Sigmoid colon (tissue), 7 donors: ENCODE data around the gene CNN2. TPM values are rescaled to one million over a fixed set of nuclear protein-coding genes. Genes with fewer than 3 reads are reported as not detected.

Experiments
- DNase-seq: peaks from one replicate; pipeline ENCODE4 v3.0.0-alpha.2; 2019
- H3K27ac ChIP-seq, 4 donors: fragments of 200-600 bp; sonication (generic); one replicate each; pipeline ENCODE4 v1.5.1; 2016 to 2019; ENCODE audit warnings: mild to moderate bottlenecking in 1 of 4
- H3K27me3 ChIP-seq, 3 donors: fragments of 200-600 bp; sonication (generic); one replicate each; pipeline ENCODE4 v1.5.1; 2019; ENCODE audit warnings: mild to moderate bottlenecking in 1 of 3
- H3K36me3 ChIP-seq, 4 donors: fragments of 200-600 bp; sonication (generic); one replicate each; pipeline ENCODE4 v1.5.1; 2016 to 2019
- H3K4me1 ChIP-seq, 4 donors: fragments of 200-600 bp; sonication (generic); one replicate each; pipeline ENCODE4 v1.5.1; 2017 to 2019
- H3K4me3 ChIP-seq, 4 donors: fragments of 200-600 bp; sonication (generic); one replicate each; pipeline ENCODE4 v1.5.1; 2017 to 2019; ENCODE audit warnings: mild to moderate bottlenecking in 2 of 4, moderate library complexity in 1 of 4
- H3K9me3 ChIP-seq, 4 donors: fragments of 200-600 bp in 3 of 4; sonication (generic) in 3 of 4; one replicate each; pipeline versions ENCODE4 v1.5.1 to v1.6.1; 2013 to 2019
- CTCF ChIP-seq, 4 experiments: fragments of 450-650 bp in 3 of 4; fragments of 200-600 bp in 1 of 4; IDR thresholded peaks; one replicate each; pipeline ENCODE4 v1.5.1; 2016 to 2019; ENCODE audit warnings: antibody characterized with exemption in 4 of 4, mild to moderate bottlenecking in 3 of 4, moderate library complexity in 2 of 4
- EP300 ChIP-seq, 4 donors: sonication (generic); formaldehyde crosslinking; IDR thresholded peaks; one replicate each; pipeline ENCODE4 v1.6.1; 2017; ENCODE audit warnings: antibody characterized with exemption in 4 of 4
- POLR2A ChIP-seq, 2 donors: fragments of 450-650 bp; IDR thresholded peaks; one replicate each; pipeline ENCODE4 v1.6.1; 2016; ENCODE audit warnings: antibody characterized with exemption in 2 of 2, mild to moderate bottlenecking in 2 of 2, moderate library complexity in 2 of 2
- POLR2AphosphoS5 ChIP-seq, 4 donors: sonication (generic); formaldehyde crosslinking; IDR thresholded peaks; one replicate each; pipeline ENCODE4 v1.6.1; 2017; ENCODE audit warnings: antibody characterized with exemption in 4 of 4
- WGBS, 2 donors: extraction: QIAGEN DNeasy Blood & Tissue Kit; methylation state at CpG; one replicate each; pipeline ENCODE4 v1.1.7; 2013; 5-methylcytosine and 5-hydroxymethylcytosine counted together
- intact Hi-C: fragments of 100-400 bp; cut with DNase I; formaldehyde crosslinking; loops from one replicate; pipeline ENCODE4 v1.15.1; 2023
- polyA plus RNA-seq, 3 donors: library from polyadenylated mRNA; stranded (reverse); fragments of 200-250 nt; gene quantifications; one replicate each; pipeline ENCODE4 v1.2.3, GENCODE V29; 2013
- total RNA-seq, 4 donors: library from RNA; depleted of rRNA; stranded (reverse); fragments of >200 nt; gene quantifications; one replicate each; pipeline ENCODE4 v1.1.0, GENCODE V29; 2016
- donor health status: healthy with polysubstance abuse.
- donor health status: Bipolar disorder and iron deficiency.
- donor health status: healthy.

CNN2 gene
- total and polyA plus RNA-seq, 7 donors: 25.5 to 115 (median 48.0) TPM

- intact Hi-C loops: no loop called here
- TF ChIP-seq CTCF (IDR thresholded peaks at IDR 0.05) (no peak), EP300 (IDR thresholded peaks at IDR 0.05) (no peak), POLR2A (IDR thresholded peaks at IDR 0.05) (no peak), POLR2AphosphoS5 (IDR thresholded peaks at IDR 0.05) (no peak)
- Histone ChIP-seq H3K4me3 (no peak overlapping the region), H3K36me3 (peaks cover 0 to 49% (median 20%) of the 10 kb centered on the region in 4 donors), H3K27ac (no peak overlapping the region), H3K27me3 (peaks cover 21 to 46% (median 34%) of the 10 kb centered on the region in 3 donors), H3K4me1 (peaks cover 0 to 13% (median 9%) of the 10 kb centered on the region in 4 donors), H3K9me3 (no peaks in the 10 kb centered on the region)
- 90 to 92% methylated on average over 43 of the region's 43 CpGs for WGBS, 2 donors
- DNase-seq: no peak
Observed at GRCh38 chr19:993831-994393, 32.5 kb upstream of the CNN2 start.

GRCh38 chr19:994516-994915, 31.9 kb upstream of the CNN2 start:
- intact Hi-C loops: no loop called here
- Histone ChIP-seq H3K9me3 (no peaks in the 10 kb centered on the region), H3K4me3 (no peak overlapping the region), H3K4me1 (peaks cover 0 to 13% (median 9%) of the 10 kb centered on the region in 4 donors), H3K27me3 (peaks cover 27 to 52% (median 40%) of the 10 kb centered on the region in 3 donors), H3K27ac (no peak overlapping the region), H3K36me3 (peaks cover 0 to 45% (median 18%) of the 10 kb centered on the region in 4 donors)
- DNase-seq: no peak
- 94 to 96% methylated on average over 18 of the region's 18 CpGs for WGBS, 2 donors
- TF ChIP-seq POLR2AphosphoS5 (IDR thresholded peaks at IDR 0.05): no peak
- TF ChIP-seq CTCF (IDR thresholded peaks at IDR 0.05): no peak
- no peak for TF ChIP-seq POLR2A (IDR thresholded peaks at IDR 0.05)
- no peak for TF ChIP-seq EP300 (IDR thresholded peaks at IDR 0.05)

- 38 to 81% methylated on average over 26 of the region's 26 CpGs for WGBS, 2 donors
- TF ChIP-seq EP300 (IDR thresholded peaks at IDR 0.05) (no peak), POLR2A (IDR thresholded peaks at IDR 0.05) (no peak), CTCF (IDR thresholded peaks at IDR 0.05) (no peak), POLR2AphosphoS5 (IDR thresholded peaks at IDR 0.05) (no peak)
- peaks cover 0 to 38% (median 10%) of the 10 kb centered on the region in 4 donors for H3K36me3 ChIP-seq
- H3K27ac ChIP-seq: no peak overlapping the region
- peaks cover 0 to 17% (median 12%) of the 10 kb centered on the region in 4 donors for H3K4me1 ChIP-seq
- H3K9me3 ChIP-seq: no peaks in the 10 kb centered on the region
- H3K4me3 ChIP-seq: no peak overlapping the region
- DNase-seq: no peak
- peaks cover 31 to 59% (median 48%) of the 10 kb centered on the region in 3 donors for H3K27me3 ChIP-seq
- intact Hi-C loops: no loop called here
Observed at GRCh38 chr19:995051-995827, 31.2 kb upstream of the CNN2 start.

- 5 to 15% methylated on average over 64 of the region's 64 CpGs for WGBS, 2 donors
- TF ChIP-seq POLR2A (IDR thresholded peaks at IDR 0.05): no peak
- TF ChIP-seq CTCF (IDR thresholded peaks at IDR 0.05): no peak
- TF ChIP-seq POLR2AphosphoS5 (IDR thresholded peaks at IDR 0.05): no peak
- TF ChIP-seq EP300 (IDR thresholded peaks at IDR 0.05): no peak
- H3K9me3 ChIP-seq: no peaks in the 10 kb centered on the region
- H3K36me3 ChIP-seq: peaks cover 0 to 29% (median 6%) of the 10 kb centered on the region in 4 donors
- intact Hi-C loops: no loop called here
- peaks cover 0 to 25% (median 21%) of the 10 kb centered on the region in 4 donors for H3K4me1 ChIP-seq
- DNase-seq: no peak
- no peak overlapping the region for H3K4me3 ChIP-seq
- H3K27ac ChIP-seq: no peak overlapping the region
- H3K27me3 ChIP-seq: peaks cover 38 to 68% (median 56%) of the 10 kb centered on the region in 3 donors
Observed at GRCh38 chr19:996051-996838, 30.2 kb upstream of the CNN2 start.
